IPS-15b (cell line): ENCODE results near the gene GBX2.

ENCODE experiments used
- H3K27me3 ChIP-seq: one replicate; pipeline ENCODE4 v1.6.1; 2013; ENCODE audit warnings: low read length; ENCODE audit not compliant: control insufficient read depth, insufficient read depth
- H3K36me3 ChIP-seq: one replicate; pipeline ENCODE4 v1.6.1; 2013; ENCODE audit warnings: low read length; ENCODE audit not compliant: control insufficient read depth, insufficient read depth
- H3K4me1 ChIP-seq: one replicate; pipeline ENCODE4 v1.6.1; 2013; ENCODE audit warnings: mild to moderate bottlenecking, low read length; ENCODE audit not compliant: control insufficient read depth, insufficient read depth
- H3K4me3 ChIP-seq: one replicate; pipeline ENCODE4 v1.5.1; 2013; ENCODE audit warnings: low read depth, low read length
- H3K9ac ChIP-seq: one replicate; pipeline ENCODE4 v1.6.1; 2013; ENCODE audit warnings: low read depth, mild to moderate bottlenecking, low read length
- H3K9me3 ChIP-seq: one replicate; pipeline ENCODE4 v1.6.1; 2013; ENCODE audit warnings: mild to moderate bottlenecking, low read length; ENCODE audit not compliant: control insufficient read depth, insufficient read depth

Gene GBX2

GRCh38 chr2:236207472-236207871 lies 39.3 kb upstream of the GBX2 start:
- Histone ChIP-seq H3K9me3 (no peaks in the 10 kb centered on the region), H3K27me3 (no peaks in the 10 kb centered on the region), H3K4me3 (no peak overlapping the region), H3K36me3 (no peaks in the 10 kb centered on the region), H3K9ac (no peak overlapping the region), H3K4me1 (no peaks in the 10 kb centered on the region)

GRCh38 chr2:236205867-236206645 lies 37.9 kb upstream of the GBX2 start:
- Histone ChIP-seq H3K27me3 (no peaks in the 10 kb centered on the region), H3K4me3 (no peak overlapping the region)

GRCh38 chr2:236204953-236205352 lies 36.8 kb upstream of the GBX2 start:
- Histone ChIP-seq H3K27me3 (no peaks in the 10 kb centered on the region), H3K4me3 (no peak overlapping the region), H3K4me1 (no peaks in the 10 kb centered on the region), H3K9ac (no peak overlapping the region), H3K9me3 (no peaks in the 10 kb centered on the region), H3K36me3 (no peaks in the 10 kb centered on the region)

More at GRCh38 chr2:236205867-236206645, 37.9 kb upstream of the GBX2 start:
- no peak overlapping the region for H3K9ac ChIP-seq
- no peaks in the 10 kb centered on the region for H3K9me3 ChIP-seq
- no peaks in the 10 kb centered on the region for H3K4me1 ChIP-seq
- no peaks in the 10 kb centered on the region for H3K36me3 ChIP-seq

GRCh38 chr2:236200378-236200777 lies 32.2 kb upstream of the GBX2 start:
- no peaks in the 10 kb centered on the region for H3K4me1 ChIP-seq
- no peaks in the 10 kb centered on the region for H3K9me3 ChIP-seq
- no peak overlapping the region for H3K9ac ChIP-seq
- H3K4me3 ChIP-seq: no peak overlapping the region
- H3K27me3 ChIP-seq: no peaks in the 10 kb centered on the region
- no peaks in the 10 kb centered on the region for H3K36me3 ChIP-seq

- Histone ChIP-seq H3K36me3 (no peaks in the 10 kb centered on the region), H3K4me1 (no peaks in the 10 kb centered on the region), H3K27me3 (no peaks in the 10 kb centered on the region), H3K9ac (no peak overlapping the region), H3K9me3 (no peaks in the 10 kb centered on the region), H3K4me3 (no peak overlapping the region)
These were observed 28.2 kb upstream of the GBX2 start for GRCh38 chr2:236196366-236196765.

- Histone ChIP-seq H3K4me3 (no peak overlapping the region), H3K27me3 (no peaks in the 10 kb centered on the region), H3K4me1 (no peaks in the 10 kb centered on the region), H3K9ac (no peak overlapping the region), H3K36me3 (no peaks in the 10 kb centered on the region), H3K9me3 (no peaks in the 10 kb centered on the region)
These were observed 27.5 kb upstream of the GBX2 start for GRCh38 chr2:236195726-236196125.

- Histone ChIP-seq H3K9ac (no peak overlapping the region), H3K4me3 (no peak overlapping the region), H3K9me3 (no peaks in the 10 kb centered on the region), H3K27me3 (no peaks in the 10 kb centered on the region), H3K36me3 (no peaks in the 10 kb centered on the region), H3K4me1 (no peaks in the 10 kb centered on the region)
These were observed 26.6 kb upstream of the GBX2 start for GRCh38 chr2:236194786-236195185.

GRCh38 chr2:236193026-236193425 lies 24.8 kb upstream of the GBX2 start:
- H3K27me3 ChIP-seq: no peaks in the 10 kb centered on the region
- H3K4me3 ChIP-seq: no peak overlapping the region
- H3K36me3 ChIP-seq: no peaks in the 10 kb centered on the region
- no peaks in the 10 kb centered on the region for H3K9me3 ChIP-seq
- H3K9ac ChIP-seq: no peak overlapping the region
- no peaks in the 10 kb centered on the region for H3K4me1 ChIP-seq

GRCh38 chr2:236190674-236191073 lies 22.5 kb upstream of the GBX2 start:
- Histone ChIP-seq H3K9ac (no peak overlapping the region), H3K27me3 (no peaks in the 10 kb centered on the region), H3K4me1 (no peaks in the 10 kb centered on the region), H3K9me3 (no peaks in the 10 kb centered on the region), H3K4me3 (no peak overlapping the region), H3K36me3 (no peaks in the 10 kb centered on the region)

GRCh38 chr2:236184701-236185100 lies 16.5 kb upstream of the GBX2 start:
- Histone ChIP-seq H3K27me3 (peaks cover 9% of the 10 kb centered on the region), H3K4me3 (no peak overlapping the region), H3K9ac (no peak overlapping the region), H3K9me3 (no peaks in the 10 kb centered on the region), H3K36me3 (no peaks in the 10 kb centered on the region), H3K4me1 (peaks cover 6% of the 10 kb centered on the region)

- peaks cover 6% of the 10 kb centered on the region for H3K4me1 ChIP-seq
- H3K9ac ChIP-seq: no peak overlapping the region
- no peaks in the 10 kb centered on the region for H3K36me3 ChIP-seq
- H3K9me3 ChIP-seq: no peaks in the 10 kb centered on the region
- H3K4me3 ChIP-seq: no peak overlapping the region
- peaks cover 35% of the 10 kb centered on the region for H3K27me3 ChIP-seq
These were observed 12.8 kb upstream of the GBX2 start for GRCh38 chr2:236180831-236181453.
